Suprapubic skin (tissue), 3 donors: Measurements from ENCODE around the gene JPH3.

ENCODE experiments used
- CTCF ChIP-seq, 2 donors: fragments of 200-600 bp in 1 of 2; fragments of 450-650 bp in 1 of 2; sonication (generic) in 1 of 2; IDR thresholded peaks; one replicate each; pipeline ENCODE4 v1.5.1; 2016 to 2019; ENCODE audit warnings: antibody characterized with exemption in 2 of 2, mild to moderate bottlenecking in 1 of 2, moderate library complexity in 1 of 2
- POLR2A ChIP-seq, 2 donors: fragments of 450-650 bp; IDR thresholded peaks; one replicate each; pipeline ENCODE4 v1.6.1; 2017; ENCODE audit warnings: antibody characterized with exemption in 2 of 2, mild to moderate bottlenecking in 2 of 2, moderate library complexity in 2 of 2

GRCh38 chr16:87741700-87742415, 139.6 kb downstream of the JPH3 start:
- no peak for TF ChIP-seq CTCF (IDR thresholded peaks at IDR 0.05)
- TF ChIP-seq POLR2A (IDR thresholded peaks at IDR 0.05): no peak
